Peyer's patch (tissue), 4 donors: ENCODE results near the gene PNLIPRP2. TPM values are rescaled to one million over a fixed set of nuclear protein-coding genes. Genes with fewer than 3 reads are reported as not detected.

Source experiments
- DNase-seq, 3 donors: peaks; one replicate each; pipeline ENCODE4 v3.0.0-alpha.2; 2017 to 2019
- H3K27ac ChIP-seq, 4 donors: fragments of 200-600 bp; sonication (generic); one replicate each; pipeline ENCODE4 v1.5.1; 2016 to 2019
- H3K27me3 ChIP-seq, 2 donors: fragments of 200-600 bp; sonication (generic); one replicate each; pipeline ENCODE4 v1.5.1; 2019
- H3K36me3 ChIP-seq, 3 donors: fragments of 200-600 bp; sonication (generic); one replicate each; pipeline ENCODE4 v1.5.1; 2016 to 2019
- H3K4me1 ChIP-seq, 4 donors: fragments of 200-600 bp; sonication (generic); one replicate each; pipeline ENCODE4 v1.5.1; 2016 to 2019
- H3K4me3 ChIP-seq, 4 donors: fragments of 200-600 bp; sonication (generic); 1 replicate in 3 of 4; 2 replicates in 1 of 4; pipeline ENCODE4 v1.5.1; 2016 to 2019; ENCODE audit warnings: mild to moderate bottlenecking in 1 of 4
- H3K9me3 ChIP-seq, 4 donors: fragments of 200-600 bp; sonication (generic); one replicate each; pipeline ENCODE4 v1.5.1; 2016 to 2019; ENCODE audit warnings: mild to moderate bottlenecking in 1 of 4
- CTCF ChIP-seq, 6 experiments: fragments of 450-650 bp in 4 of 6; fragments of 200-600 bp in 2 of 6; sonication (generic) in 1 of 6; IDR thresholded peaks; one replicate each; pipeline ENCODE4 v1.5.1; 2017 to 2019; ENCODE audit warnings: antibody characterized with exemption in 6 of 6, mild to moderate bottlenecking in 3 of 6, moderate library complexity in 1 of 6
- POLR2A ChIP-seq, 2 donors: fragments of 450-650 bp; IDR thresholded peaks; one replicate each; pipeline ENCODE4 v1.5.1; 2017; ENCODE audit warnings: antibody characterized with exemption in 2 of 2, mild to moderate bottlenecking in 2 of 2, moderate library complexity in 2 of 2
- total RNA-seq, 4 donors: library from RNA; depleted of rRNA; stranded (reverse); fragments of >200 nt; gene quantifications; one replicate each; pipeline ENCODE4 v1.1.0, GENCODE V29; 2016

Gene PNLIPRP2
- total RNA-seq, 4 donors from 2014 or later: 9.9 to 161 (median 76.5) TPM

DNA sequence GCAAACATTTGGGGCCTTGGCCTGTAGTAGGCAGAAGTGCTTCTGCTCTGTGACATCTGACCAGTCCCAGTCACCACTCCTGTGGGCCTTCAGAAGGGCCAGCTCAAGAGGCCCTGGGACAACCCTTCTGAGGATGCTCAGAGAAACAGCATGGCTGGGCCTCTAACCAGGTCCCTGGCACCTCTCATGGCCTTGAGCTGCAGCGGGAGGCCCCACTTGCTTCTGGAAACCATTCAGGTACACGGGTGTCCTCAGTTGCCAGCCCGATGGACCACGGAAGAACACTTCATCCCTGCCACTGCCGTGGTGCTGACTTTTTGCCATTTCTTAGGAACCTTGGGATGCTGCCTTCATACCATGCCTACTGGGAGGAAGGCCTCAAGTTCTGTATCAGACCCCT lies 64.0 kb downstream of the PNLIPRP2 start:
- TF ChIP-seq POLR2A (IDR thresholded peaks at IDR 0.05) (no peak), CTCF (IDR thresholded peaks at IDR 0.05) (no peak)
- no peaks in the 10 kb centered on the region for H3K9me3 ChIP-seq
- no peaks in the 10 kb centered on the region for H3K4me1 ChIP-seq
- H3K27ac ChIP-seq: no peak overlapping the region
- no peak for DNase-seq
- no peaks in the 10 kb centered on the region for H3K36me3 ChIP-seq
- no peaks in the 10 kb centered on the region for H3K27me3 ChIP-seq
- H3K4me3 ChIP-seq: no peak overlapping the region

GRCh38 chr10:116685807-116686206 lies 65.1 kb downstream of the PNLIPRP2 start:
- Histone ChIP-seq H3K27ac (no peak overlapping the region), H3K27me3 (no peaks in the 10 kb centered on the region), H3K36me3 (no peaks in the 10 kb centered on the region), H3K4me3 (no peak overlapping the region), H3K4me1 (no peaks in the 10 kb centered on the region), H3K9me3 (no peaks in the 10 kb centered on the region)
- no peak for TF ChIP-seq CTCF (IDR thresholded peaks at IDR 0.05)
- DNase-seq: no peak

DNA sequence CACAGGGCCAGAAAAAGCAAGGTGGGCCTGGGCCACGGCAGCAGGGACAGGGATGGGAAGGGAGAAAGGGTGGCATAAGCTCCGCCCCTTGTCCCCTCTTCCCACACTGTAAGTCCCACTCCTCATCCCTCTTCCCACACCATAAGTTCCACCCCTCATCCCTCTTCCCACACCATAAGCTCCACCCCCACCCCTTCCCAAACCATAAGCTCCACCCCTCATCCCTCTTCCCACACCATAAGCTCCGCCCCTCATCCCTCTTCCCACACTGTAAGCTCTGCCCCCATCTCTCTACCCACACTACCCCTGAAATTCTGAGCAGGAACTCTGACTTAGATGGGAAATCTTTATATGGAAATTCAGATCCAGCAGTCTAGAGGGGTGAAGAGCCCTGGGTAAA lies 65.9 kb downstream of the PNLIPRP2 start:
- Histone ChIP-seq H3K36me3 (no peaks in the 10 kb centered on the region), H3K27ac (no peak overlapping the region), H3K4me3 (no peak overlapping the region), H3K9me3 (no peaks in the 10 kb centered on the region), H3K4me1 (no peaks in the 10 kb centered on the region), H3K27me3 (no peaks in the 10 kb centered on the region)
- TF ChIP-seq CTCF (IDR thresholded peaks at IDR 0.05) (no peak), POLR2A (IDR thresholded peaks at IDR 0.05) (no peak)
- DNase-seq: no peak

GRCh38 chr10:116687633-116688032 lies 66.9 kb downstream of the PNLIPRP2 start:
- no peak overlapping the region for H3K4me3 ChIP-seq
- H3K4me1 ChIP-seq: no peaks in the 10 kb centered on the region
- no peaks in the 10 kb centered on the region for H3K27me3 ChIP-seq
- DNase-seq: no peak
- no peaks in the 10 kb centered on the region for H3K9me3 ChIP-seq
- no peak for TF ChIP-seq CTCF (IDR thresholded peaks at IDR 0.05)
- TF ChIP-seq POLR2A (IDR thresholded peaks at IDR 0.05): no peak
- H3K27ac ChIP-seq: no peak overlapping the region
- no peaks in the 10 kb centered on the region for H3K36me3 ChIP-seq

DNA sequence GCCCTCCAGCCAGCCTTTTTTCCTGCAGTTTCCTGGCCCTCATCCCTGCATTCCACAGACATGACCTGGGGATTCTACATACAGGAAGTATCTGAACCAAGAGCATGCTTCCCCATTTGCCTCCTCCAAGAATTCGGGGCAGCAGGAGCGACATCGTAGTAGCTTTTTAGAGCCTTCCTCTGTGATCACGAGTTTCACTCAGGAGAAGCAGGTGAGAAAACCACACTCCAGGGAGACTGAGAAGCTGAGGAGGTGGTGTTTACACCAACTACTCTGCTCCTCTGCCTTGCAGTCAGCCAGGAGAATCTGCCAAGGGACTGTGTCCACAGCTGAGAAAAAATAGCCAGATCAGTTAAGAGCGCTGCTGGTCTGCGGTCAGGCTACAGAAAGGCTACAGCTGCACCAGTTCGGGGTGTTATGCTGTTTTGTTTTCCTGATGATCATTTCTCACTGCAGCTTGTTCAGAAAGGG lies 67.5 kb downstream of the PNLIPRP2 start:
- TF ChIP-seq CTCF (IDR thresholded peaks at IDR 0.05) (no peak), POLR2A (IDR thresholded peaks at IDR 0.05) (no peak)

More for the DNA sequence above, 67.5 kb downstream of the PNLIPRP2 start:
- H3K9me3 ChIP-seq: no peaks in the 10 kb centered on the region
- no peaks in the 10 kb centered on the region for H3K27me3 ChIP-seq
- no peaks in the 10 kb centered on the region for H3K36me3 ChIP-seq
- no peak overlapping the region for H3K27ac ChIP-seq
- DNase-seq: no peak
- no peak overlapping the region for H3K4me3 ChIP-seq
- no peaks in the 10 kb centered on the region for H3K4me1 ChIP-seq
